Germinal center (tissue), 1 donor: ENCODE results near the gene PLA2G2F.

Experiments
- DNase-seq: peaks from one replicate; pipeline ENCODE4 v3.0.0; 2012; ENCODE audit warnings: mixed read lengths, low spot score

PLA2G2F gene

GRCh38 chr1:20172033-20172590, 33.0 kb downstream of the PLA2G2F start:
- no peak for DNase-seq

- DNase-seq = no peak
Measured at GRCh38 chr1:20174937-20175666, 36.0 kb downstream of the PLA2G2F start.

GRCh38 chr1:20178634-20179370, 39.7 kb downstream of the PLA2G2F start:
- no peak for DNase-seq

GRCh38 chr1:20179371-20180128, 40.4 kb downstream of the PLA2G2F start:
- DNase-seq = no peak

- DNase-seq = no peak
Measured at GRCh38 chr1:20180129-20180843, 41.2 kb downstream of the PLA2G2F start.

- no peak for DNase-seq
Measured at GRCh38 chr1:20180844-20181207, 41.7 kb downstream of the PLA2G2F start.

- no peak for DNase-seq
Measured at GRCh38 chr1:20182415-20182814, 43.3 kb downstream of the PLA2G2F start.

GRCh38 chr1:20183035-20183434, 43.9 kb downstream of the PLA2G2F start:
- no peak for DNase-seq

GRCh38 chr1:20183616-20184271, 44.6 kb downstream of the PLA2G2F start:
- DNase-seq = no peak

GRCh38 chr1:20184481-20184900, 45.4 kb downstream of the PLA2G2F start:
- DNase-seq = no peak

- DNase-seq = no peak
Measured at GRCh38 chr1:20184997-20185833, 46.1 kb downstream of the PLA2G2F start.

- DNase-seq = peak; percentile 35
Measured at GRCh38 chr1:20185834-20186782, 47.0 kb downstream of the PLA2G2F start, which contains the start of the genes PLA2G2C and UBXN10. PLA2G2C (minus strand) TSS chr1:20186518; CDS start chr1:20177363, 9,155 bp downstream. UBXN10 (plus strand) TSS chr1:20186096; CDS start chr1:20190562, 4,466 bp downstream.

- no peak for DNase-seq
Measured at GRCh38 chr1:20187103-20187812, 48.1 kb downstream of the PLA2G2F start.

GRCh38 chr1:20187813-20188454, 48.8 kb downstream of the PLA2G2F start:
- no peak for DNase-seq

GRCh38 chr1:20188455-20188817, 49.3 kb downstream of the PLA2G2F start:
- no peak for DNase-seq

GRCh38 chr1:20189664-20190063, 50.5 kb downstream of the PLA2G2F start:
- no peak for DNase-seq

- DNase-seq = no peak
Measured at GRCh38 chr1:20190256-20191160, 51.4 kb downstream of the PLA2G2F start.
